ENCODE measurements around the gene IRX1.

Gene IRX1

GRCh38 chr5:3593771-3594509 lies 1.7 kb upstream of the IRX1 start:
- Histone ChIP-seq H3K9me3 (ENCODE audit: control insufficient read depth in 2 of 2, low read length in 2 of 2) (no peaks in the 10 kb centered on the region), H3K36me3 (ENCODE audit: control insufficient read depth in 2 of 2, insufficient read depth in 2 of 2, low read length in 2 of 2) (no peaks in the 10 kb centered on the region), H3K4me3 (ENCODE audit: low read length in 2 of 2) (no peak overlapping the region), H3K9ac (ENCODE audit: low read depth in 1 of 2, low read length in 2 of 2) (no peak overlapping the region), H3K4me1 (ENCODE audit: control insufficient read depth in 2 of 2, insufficient read depth in 2 of 2, low read length in 2 of 2) (no peaks in the 10 kb centered on the region), H3K27ac (ENCODE audit: low read depth in 2 of 2, low read length in 2 of 2) (no peak overlapping the region), H3K27me3 (ENCODE audit: control insufficient read depth in 2 of 2, insufficient read depth in 2 of 2, low read length in 2 of 2) (peaks cover 2 to 4% of the 10 kb centered on the region in 2 donors)

- Histone ChIP-seq H3K4me3 (ENCODE audit: low read length in 2 of 2) (no peak overlapping the region), H3K9me3 (ENCODE audit: control insufficient read depth in 2 of 2, low read length in 2 of 2) (no peaks in the 10 kb centered on the region), H3K36me3 (ENCODE audit: control insufficient read depth in 2 of 2, insufficient read depth in 2 of 2, low read length in 2 of 2) (no peaks in the 10 kb centered on the region), H3K27ac (ENCODE audit: low read depth in 2 of 2, low read length in 2 of 2) (no peak overlapping the region), H3K4me1 (ENCODE audit: control insufficient read depth in 2 of 2, insufficient read depth in 2 of 2, low read length in 2 of 2) (no peaks in the 10 kb centered on the region), H3K27me3 (ENCODE audit: control insufficient read depth in 2 of 2, insufficient read depth in 2 of 2, low read length in 2 of 2) (peaks cover 2 to 4% of the 10 kb centered on the region in 2 donors), H3K9ac (ENCODE audit: low read depth in 1 of 2, low read length in 2 of 2) (no peak overlapping the region)
These were observed 1.1 kb upstream of the IRX1 start for GRCh38 chr5:3594510-3595005.

GRCh38 chr5:3596261-3596825 lies 711 bp downstream of the IRX1 start:
- no peaks in the 10 kb centered on the region for H3K36me3 ChIP-seq (ENCODE audit: control insufficient read depth in 2 of 2, insufficient read depth in 2 of 2, low read length in 2 of 2)
- no peak overlapping the region for H3K9ac ChIP-seq (ENCODE audit: low read depth in 1 of 2, low read length in 2 of 2)
- H3K4me3 ChIP-seq (ENCODE audit: low read length in 2 of 2), result no peak overlapping the region
- no peaks in the 10 kb centered on the region for H3K9me3 ChIP-seq (ENCODE audit: control insufficient read depth in 2 of 2, low read length in 2 of 2)
- H3K27me3 ChIP-seq (ENCODE audit: control insufficient read depth in 2 of 2, insufficient read depth in 2 of 2, low read length in 2 of 2), result peaks cover 4 to 6% of the 10 kb centered on the region in 2 donors
- H3K27ac ChIP-seq (ENCODE audit: low read depth in 2 of 2, low read length in 2 of 2), result no peak overlapping the region
- H3K4me1 ChIP-seq (ENCODE audit: control insufficient read depth in 2 of 2, insufficient read depth in 2 of 2, low read length in 2 of 2), result no peaks in the 10 kb centered on the region

GRCh38 chr5:3596857-3597166 lies 1.2 kb downstream of the IRX1 start:
- H3K36me3 ChIP-seq (ENCODE audit: control insufficient read depth in 2 of 2, insufficient read depth in 2 of 2, low read length in 2 of 2), result no peaks in the 10 kb centered on the region
- H3K4me3 ChIP-seq (ENCODE audit: low read length in 2 of 2), result no peak overlapping the region
- H3K9me3 ChIP-seq (ENCODE audit: control insufficient read depth in 2 of 2, low read length in 2 of 2), result no peaks in the 10 kb centered on the region
- peaks cover 6 to 8% of the 10 kb centered on the region in 2 donors for H3K27me3 ChIP-seq (ENCODE audit: control insufficient read depth in 2 of 2, insufficient read depth in 2 of 2, low read length in 2 of 2)
- H3K9ac ChIP-seq (ENCODE audit: low read depth in 1 of 2, low read length in 2 of 2), result no peak overlapping the region
- no peak overlapping the region for H3K27ac ChIP-seq (ENCODE audit: low read depth in 2 of 2, low read length in 2 of 2)
- H3K4me1 ChIP-seq (ENCODE audit: control insufficient read depth in 2 of 2, insufficient read depth in 2 of 2, low read length in 2 of 2), result no peaks in the 10 kb centered on the region

GRCh38 chr5:3597167-3598007 lies 1.8 kb downstream of the IRX1 start:
- H3K4me1 ChIP-seq (ENCODE audit: control insufficient read depth in 2 of 2, insufficient read depth in 2 of 2, low read length in 2 of 2), result no peaks in the 10 kb centered on the region
- H3K36me3 ChIP-seq (ENCODE audit: control insufficient read depth in 2 of 2, insufficient read depth in 2 of 2, low read length in 2 of 2), result no peaks in the 10 kb centered on the region
- H3K27me3 ChIP-seq (ENCODE audit: control insufficient read depth in 2 of 2, insufficient read depth in 2 of 2, low read length in 2 of 2), result peaks cover 6 to 8% of the 10 kb centered on the region in 2 donors
- no peak overlapping the region for H3K4me3 ChIP-seq (ENCODE audit: low read length in 2 of 2)
- no peak overlapping the region for H3K9ac ChIP-seq (ENCODE audit: low read depth in 1 of 2, low read length in 2 of 2)
- H3K9me3 ChIP-seq (ENCODE audit: control insufficient read depth in 2 of 2, low read length in 2 of 2), result no peaks in the 10 kb centered on the region
- H3K27ac ChIP-seq (ENCODE audit: low read depth in 2 of 2, low read length in 2 of 2), result no peak overlapping the region

- no peaks in the 10 kb centered on the region for H3K4me1 ChIP-seq (ENCODE audit: control insufficient read depth in 2 of 2, insufficient read depth in 2 of 2, low read length in 2 of 2)
- no peaks in the 10 kb centered on the region for H3K9me3 ChIP-seq (ENCODE audit: control insufficient read depth in 2 of 2, low read length in 2 of 2)
- H3K4me3 ChIP-seq (ENCODE audit: low read length in 2 of 2), result no peak overlapping the region
- no peak overlapping the region for H3K27ac ChIP-seq (ENCODE audit: low read depth in 2 of 2, low read length in 2 of 2)
- peaks cover 6 to 8% of the 10 kb centered on the region in 2 donors for H3K27me3 ChIP-seq (ENCODE audit: control insufficient read depth in 2 of 2, insufficient read depth in 2 of 2, low read length in 2 of 2)
- H3K9ac ChIP-seq (ENCODE audit: low read depth in 1 of 2, low read length in 2 of 2), result no peak overlapping the region
- no peaks in the 10 kb centered on the region for H3K36me3 ChIP-seq (ENCODE audit: control insufficient read depth in 2 of 2, insufficient read depth in 2 of 2, low read length in 2 of 2)
These were observed 2.6 kb downstream of the IRX1 start for GRCh38 chr5:3598207-3598606.

GRCh38 chr5:3598769-3599211 lies 3.2 kb downstream of the IRX1 start:
- Histone ChIP-seq H3K9ac (ENCODE audit: low read depth in 1 of 2, low read length in 2 of 2) (no peak overlapping the region), H3K27me3 (ENCODE audit: control insufficient read depth in 2 of 2, insufficient read depth in 2 of 2, low read length in 2 of 2) (peaks cover 6 to 8% of the 10 kb centered on the region in 2 donors), H3K4me1 (ENCODE audit: control insufficient read depth in 2 of 2, insufficient read depth in 2 of 2, low read length in 2 of 2) (no peaks in the 10 kb centered on the region), H3K27ac (ENCODE audit: low read depth in 2 of 2, low read length in 2 of 2) (no peak overlapping the region), H3K36me3 (ENCODE audit: control insufficient read depth in 2 of 2, insufficient read depth in 2 of 2, low read length in 2 of 2) (no peaks in the 10 kb centered on the region), H3K9me3 (ENCODE audit: control insufficient read depth in 2 of 2, low read length in 2 of 2) (no peaks in the 10 kb centered on the region), H3K4me3 (ENCODE audit: low read length in 2 of 2) (no peak overlapping the region)

- Histone ChIP-seq H3K27ac (ENCODE audit: low read depth in 2 of 2, low read length in 2 of 2) (no peak overlapping the region), H3K4me3 (ENCODE audit: low read length in 2 of 2) (no peak overlapping the region), H3K27me3 (ENCODE audit: control insufficient read depth in 2 of 2, insufficient read depth in 2 of 2, low read length in 2 of 2) (peaks cover 6 to 8% of the 10 kb centered on the region in 2 donors), H3K4me1 (ENCODE audit: control insufficient read depth in 2 of 2, insufficient read depth in 2 of 2, low read length in 2 of 2) (no peaks in the 10 kb centered on the region), H3K9ac (ENCODE audit: low read depth in 1 of 2, low read length in 2 of 2) (no peak overlapping the region), H3K9me3 (ENCODE audit: control insufficient read depth in 2 of 2, low read length in 2 of 2) (no peaks in the 10 kb centered on the region), H3K36me3 (ENCODE audit: control insufficient read depth in 2 of 2, insufficient read depth in 2 of 2, low read length in 2 of 2) (no peaks in the 10 kb centered on the region)
These were observed 3.8 kb downstream of the IRX1 start for GRCh38 chr5:3599226-3600105.

- H3K4me3 ChIP-seq (ENCODE audit: low read length in 2 of 2), result no peak overlapping the region
- no peak overlapping the region for H3K27ac ChIP-seq (ENCODE audit: low read depth in 2 of 2, low read length in 2 of 2)
- no peak overlapping the region for H3K9ac ChIP-seq (ENCODE audit: low read depth in 1 of 2, low read length in 2 of 2)
- H3K4me1 ChIP-seq (ENCODE audit: control insufficient read depth in 2 of 2, insufficient read depth in 2 of 2, low read length in 2 of 2), result no peaks in the 10 kb centered on the region
- H3K27me3 ChIP-seq (ENCODE audit: control insufficient read depth in 2 of 2, insufficient read depth in 2 of 2, low read length in 2 of 2), result peaks cover 6 to 10% of the 10 kb centered on the region in 2 donors
- no peaks in the 10 kb centered on the region for H3K36me3 ChIP-seq (ENCODE audit: control insufficient read depth in 2 of 2, insufficient read depth in 2 of 2, low read length in 2 of 2)
- H3K9me3 ChIP-seq (ENCODE audit: control insufficient read depth in 2 of 2, low read length in 2 of 2), result no peaks in the 10 kb centered on the region
These were observed 4.8 kb downstream of the IRX1 start for GRCh38 chr5:3600106-3601060.

Data from mucosa of rectum (tissue), 2 donors.